ENCODE measurements around the gene TXNRD2.

GRCh38 chr22:19981171-19981960 is 39.7 kb upstream of the TXNRD2 start:
- no peak for TF ChIP-seq SIX5 (IDR thresholded peaks at IDR 0.05; ENCODE audit: low read depth, low read length, severe bottlenecking)
- no peak for TF ChIP-seq CTCF (IDR thresholded peaks at IDR 0.05 in 2 of 3, conservative IDR thresholded peaks at IDR 0.05 in 1 of 3; ENCODE audit: control insufficient read depth in 2 of 3, extremely low read depth in 1 of 3, insufficient read depth in 1 of 3, low read depth in 3 of 3, low read length in 3 of 3)
